ENCODE measurements around the gene TNFSF13.
A peak's percentile ranks its signal among the peaks of the same experiment; 100 is the strongest.

Gene TNFSF13, protein sequence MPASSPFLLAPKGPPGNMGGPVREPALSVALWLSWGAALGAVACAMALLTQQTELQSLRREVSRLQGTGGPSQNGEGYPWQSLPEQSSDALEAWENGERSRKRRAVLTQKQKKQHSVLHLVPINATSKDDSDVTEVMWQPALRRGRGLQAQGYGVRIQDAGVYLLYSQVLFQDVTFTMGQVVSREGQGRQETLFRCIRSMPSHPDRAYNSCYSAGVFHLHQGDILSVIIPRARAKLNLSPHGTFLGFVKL

DNA sequence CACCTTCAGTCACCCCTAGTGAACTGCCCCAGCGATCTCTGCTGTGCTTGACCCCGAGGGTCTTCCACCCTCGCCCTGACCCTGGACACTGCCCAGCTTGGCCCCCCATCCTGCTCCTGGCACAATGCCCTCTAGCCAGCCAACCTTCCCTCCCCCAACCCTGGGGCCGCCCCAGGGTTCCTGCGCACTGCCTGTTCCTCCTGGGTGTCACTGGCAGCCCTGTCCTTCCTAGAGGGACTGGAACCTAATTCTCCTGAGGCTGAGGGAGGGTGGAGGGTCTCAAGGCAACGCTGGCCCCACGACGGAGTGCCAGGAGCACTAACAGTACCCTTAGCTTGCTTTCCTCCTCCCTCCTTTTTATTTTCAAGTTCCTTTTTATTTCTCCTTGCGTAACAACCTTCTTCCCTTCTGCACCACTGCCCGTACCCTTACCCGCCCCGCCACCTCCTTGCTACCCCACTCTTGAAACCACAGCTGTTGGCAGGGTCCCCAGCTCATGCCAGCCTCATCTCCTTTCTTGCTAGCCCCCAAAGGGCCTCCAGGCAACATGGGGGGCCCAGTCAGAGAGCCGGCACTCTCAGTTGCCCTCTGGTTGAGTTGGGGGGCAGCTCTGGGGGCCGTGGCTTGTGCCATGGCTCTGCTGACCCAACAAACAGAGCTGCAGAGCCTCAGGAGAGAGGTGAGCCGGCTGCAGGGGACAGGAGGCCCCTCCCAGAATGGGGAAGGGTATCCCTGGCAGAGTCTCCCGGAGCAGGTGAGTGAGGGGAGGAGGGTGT lies at the start of gene TNFSF13:
Gene TNFSF13 (plus strand): TSS at position 207 of the 776 bp plus-strand sequence. CDS start 290 bp downstream, at position 497.
- TF ChIP-seq, protein P1, sequence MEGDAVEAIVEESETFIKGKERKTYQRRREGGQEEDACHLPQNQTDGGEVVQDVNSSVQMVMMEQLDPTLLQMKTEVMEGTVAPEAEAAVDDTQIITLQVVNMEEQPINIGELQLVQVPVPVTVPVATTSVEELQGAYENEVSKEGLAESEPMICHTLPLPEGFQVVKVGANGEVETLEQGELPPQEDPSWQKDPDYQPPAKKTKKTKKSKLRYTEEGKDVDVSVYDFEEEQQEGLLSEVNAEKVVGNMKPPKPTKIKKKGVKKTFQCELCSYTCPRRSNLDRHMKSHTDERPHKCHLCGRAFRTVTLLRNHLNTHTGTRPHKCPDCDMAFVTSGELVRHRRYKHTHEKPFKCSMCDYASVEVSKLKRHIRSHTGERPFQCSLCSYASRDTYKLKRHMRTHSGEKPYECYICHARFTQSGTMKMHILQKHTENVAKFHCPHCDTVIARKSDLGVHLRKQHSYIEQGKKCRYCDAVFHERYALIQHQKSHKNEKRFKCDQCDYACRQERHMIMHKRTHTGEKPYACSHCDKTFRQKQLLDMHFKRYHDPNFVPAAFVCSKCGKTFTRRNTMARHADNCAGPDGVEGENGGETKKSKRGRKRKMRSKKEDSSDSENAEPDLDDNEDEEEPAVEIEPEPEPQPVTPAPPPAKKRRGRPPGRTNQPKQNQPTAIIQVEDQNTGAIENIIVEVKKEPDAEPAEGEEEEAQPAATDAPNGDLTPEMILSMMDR (IDR thresholded peaks at IDR 0.05): no peak
- TF ChIP-seq ZFX (IDR thresholded peaks at IDR 0.05; ENCODE audit: borderline replicate concordance): no peak
- H3K27ac ChIP-seq: peak within 1 kb of the TSS; percentile 93

DNA sequence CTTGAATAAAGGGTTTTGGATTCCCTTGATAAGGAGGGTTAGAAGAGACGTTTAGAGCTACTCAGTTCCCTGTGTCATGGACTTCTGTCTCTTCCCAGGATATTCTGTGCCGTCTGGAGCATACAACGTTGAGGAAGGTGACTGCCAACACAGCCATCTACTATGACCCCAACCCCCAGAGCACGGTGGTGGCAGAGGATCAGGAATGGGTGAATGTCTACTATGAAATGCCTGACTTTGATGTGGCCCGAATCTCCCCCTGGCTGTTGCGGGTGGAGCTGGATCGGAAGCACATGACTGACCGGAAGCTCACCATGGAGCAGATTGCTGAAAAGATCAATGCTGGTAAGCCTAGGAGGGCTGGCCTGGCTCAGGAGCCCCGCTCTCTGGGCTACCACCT lies 49.7 kb upstream of the TNFSF13 start:
- no peak overlapping the region for H3K27ac ChIP-seq
- TF ChIP-seq, protein P1 (IDR thresholded peaks at IDR 0.05): no peak
- TF ChIP-seq ZFX (IDR thresholded peaks at IDR 0.05; ENCODE audit: borderline replicate concordance): no peak

DNA sequence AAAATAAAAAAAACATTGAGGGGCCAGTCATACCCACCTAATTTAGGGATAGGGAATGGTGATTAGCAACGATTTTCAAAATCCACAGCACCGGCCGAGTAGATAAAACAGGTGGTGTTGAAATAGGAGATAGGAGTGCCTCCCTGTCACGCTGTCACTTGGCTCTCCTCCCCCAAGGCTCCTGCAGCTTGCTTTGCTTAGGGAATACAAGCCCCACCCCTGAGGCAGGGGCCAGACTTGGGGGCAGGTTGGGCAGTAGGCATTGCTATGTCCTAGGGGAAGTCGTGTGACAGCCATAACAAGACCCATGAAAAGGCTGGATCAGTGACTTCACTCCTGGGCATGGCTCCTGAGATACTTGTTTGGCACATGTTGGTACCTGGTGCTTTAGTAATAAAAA lies 48.6 kb upstream of the TNFSF13 start:
- TF ChIP-seq, protein P1 (IDR thresholded peaks at IDR 0.05): no peak
- no peak for TF ChIP-seq ZFX (IDR thresholded peaks at IDR 0.05; ENCODE audit: borderline replicate concordance)
- no peak overlapping the region for H3K27ac ChIP-seq

DNA sequence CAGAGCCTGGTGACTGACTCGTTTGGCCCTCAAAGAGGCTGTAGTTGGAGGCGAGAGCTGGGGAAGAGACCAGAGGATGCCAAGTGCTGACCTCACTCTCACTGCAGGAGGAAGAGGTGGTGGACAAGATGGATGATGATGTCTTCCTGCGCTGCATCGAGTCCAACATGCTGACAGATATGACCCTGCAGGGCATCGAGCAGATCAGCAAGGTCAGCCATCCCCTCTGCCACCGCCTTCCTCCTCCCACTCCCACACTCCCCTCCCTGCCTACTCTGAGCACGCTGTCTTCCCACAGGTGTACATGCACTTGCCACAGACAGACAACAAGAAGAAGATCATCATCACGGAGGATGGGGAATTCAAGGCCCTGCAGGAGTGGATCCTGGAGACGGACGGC lies 47.4 kb upstream of the TNFSF13 start:
- no peak overlapping the region for H3K27ac ChIP-seq
- TF ChIP-seq ZFX (IDR thresholded peaks at IDR 0.05; ENCODE audit: borderline replicate concordance): no peak
- TF ChIP-seq, protein P1 (IDR thresholded peaks at IDR 0.05): no peak

DNA sequence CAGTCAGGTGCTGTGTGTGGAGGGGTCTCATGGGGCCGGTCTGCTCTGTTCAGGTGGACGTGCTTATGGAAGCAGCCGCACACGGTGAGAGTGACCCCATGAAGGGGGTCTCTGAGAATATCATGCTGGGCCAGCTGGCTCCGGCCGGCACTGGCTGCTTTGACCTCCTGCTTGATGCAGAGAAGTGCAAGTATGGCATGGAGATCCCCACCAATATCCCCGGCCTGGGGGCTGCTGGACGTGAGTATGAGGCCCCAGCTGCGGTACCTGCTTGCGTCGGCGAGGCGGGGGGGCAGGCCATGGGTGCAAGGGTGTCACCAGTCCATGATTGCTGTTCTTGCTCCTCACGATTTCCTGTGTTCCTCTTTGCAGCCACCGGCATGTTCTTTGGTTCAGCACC lies 46.4 kb upstream of the TNFSF13 start:
- TF ChIP-seq, protein P1 (IDR thresholded peaks at IDR 0.05): no peak
- TF ChIP-seq ZFX (IDR thresholded peaks at IDR 0.05; ENCODE audit: borderline replicate concordance): no peak
- H3K27ac ChIP-seq: no peak overlapping the region

DNA sequence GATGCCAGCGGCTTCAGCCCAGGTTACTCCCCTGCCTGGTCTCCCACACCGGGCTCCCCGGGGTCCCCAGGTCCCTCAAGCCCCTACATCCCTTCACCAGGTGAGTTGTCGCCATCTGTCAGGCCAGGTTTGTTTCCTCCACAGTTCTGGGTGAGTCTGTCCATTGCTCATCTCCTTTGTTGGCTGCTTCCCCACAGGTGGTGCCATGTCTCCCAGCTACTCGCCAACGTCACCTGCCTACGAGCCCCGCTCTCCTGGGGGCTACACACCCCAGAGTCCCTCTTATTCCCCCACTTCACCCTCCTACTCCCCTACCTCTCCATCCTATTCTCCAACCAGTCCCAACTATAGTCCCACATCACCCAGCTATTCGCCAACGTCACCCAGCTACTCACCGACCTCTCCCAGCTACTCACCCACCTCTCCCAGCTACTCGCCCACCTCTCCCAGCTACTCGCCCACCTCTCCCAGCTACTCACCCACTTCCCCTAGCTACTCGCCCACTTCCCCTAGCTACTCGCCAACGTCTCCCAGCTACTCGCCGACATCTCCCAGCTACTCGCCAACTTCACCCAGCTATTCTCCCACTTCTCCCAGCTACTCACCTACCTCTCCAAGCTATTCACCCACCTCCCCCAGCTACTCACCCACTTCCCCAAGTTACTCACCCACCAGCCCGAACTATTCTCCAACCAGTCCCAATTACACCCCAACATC lies 45.6 kb upstream of the TNFSF13 start:
- no peak for TF ChIP-seq ZFX (IDR thresholded peaks at IDR 0.05; ENCODE audit: borderline replicate concordance)
- no peak overlapping the region for H3K27ac ChIP-seq

DNA sequence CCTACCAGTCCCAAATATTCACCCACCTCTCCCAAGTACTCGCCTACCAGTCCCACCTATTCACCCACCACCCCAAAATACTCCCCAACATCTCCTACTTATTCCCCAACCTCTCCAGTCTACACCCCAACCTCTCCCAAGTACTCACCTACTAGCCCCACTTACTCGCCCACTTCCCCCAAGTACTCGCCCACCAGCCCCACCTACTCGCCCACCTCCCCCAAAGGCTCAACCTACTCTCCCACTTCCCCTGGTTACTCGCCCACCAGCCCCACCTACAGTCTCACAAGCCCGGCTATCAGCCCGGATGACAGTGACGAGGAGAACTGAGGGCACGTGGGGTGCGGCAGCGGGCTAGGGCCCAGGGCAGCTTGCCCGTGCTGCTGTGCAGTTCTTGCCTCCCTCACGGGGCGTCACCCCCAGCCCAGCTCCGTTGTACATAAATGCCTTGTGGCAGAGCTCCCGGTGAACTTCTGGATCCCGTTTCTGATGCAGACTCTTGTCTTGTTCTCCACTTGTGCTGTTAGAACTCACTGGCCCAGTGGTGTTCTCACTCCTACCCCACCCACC lies 44.6 kb upstream of the TNFSF13 start:
- H3K27ac ChIP-seq: no peak overlapping the region
- TF ChIP-seq ZFX (IDR thresholded peaks at IDR 0.05; ENCODE audit: borderline replicate concordance): no peak
- TF ChIP-seq, protein P1 (IDR thresholded peaks at IDR 0.05): no peak

Measured in 22Rv1 (cell line).